ENCODE measurements around the gene AGFG1. TPM values are rescaled to one million over a fixed set of nuclear protein-coding genes. Genes with fewer than 3 reads are reported as not detected.

Gene AGFG1
- total RNA-seq, 1 experiment from 2014 or later, result 72.5 TPM

DNA sequence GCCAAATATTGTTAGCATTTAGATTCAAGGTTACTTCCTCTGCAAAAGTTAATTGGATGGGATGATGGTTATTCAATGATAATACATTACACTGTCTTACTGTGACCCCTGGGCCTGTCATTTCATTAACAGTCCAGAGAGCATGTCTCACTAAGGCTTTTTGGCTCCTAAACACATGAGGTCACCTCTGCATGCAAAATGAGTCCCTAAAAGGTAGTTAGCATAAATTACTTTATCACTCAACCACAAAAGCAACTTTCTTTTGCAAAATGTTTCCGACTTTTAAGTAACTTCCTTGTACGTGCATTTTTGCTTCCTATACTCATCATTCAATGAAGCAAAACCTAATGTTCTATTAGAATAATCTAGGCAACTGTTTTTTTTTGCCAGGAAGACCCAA is 16.8 kb upstream of the AGFG1 start:
- Histone ChIP-seq H3K4me2 (ENCODE audit: low read length) (no peak overlapping the region), H3K9me3 (ENCODE audit: control insufficient read depth in 1 of 2, insufficient read depth in 1 of 2, low read depth in 1 of 2, low read length in 2 of 2) (no peaks in the 10 kb centered on the region), H3K9me2 (ENCODE audit: insufficient read depth) (no peaks in the 10 kb centered on the region), H4K20me1 (ENCODE audit: insufficient read depth) (no peaks in the 10 kb centered on the region), H3K36me3 (ENCODE audit: control insufficient read depth in 1 of 2, insufficient read depth in 2 of 2, low read length in 2 of 2) (no peaks in the 10 kb centered on the region), H3K4me3 (replicated peaks in 1 of 2; ENCODE audit: low read depth in 1 of 2, low read length in 2 of 2) (no peak overlapping the region), H3K27ac (ENCODE audit: low read depth, low read length) (no peak overlapping the region), H2AFZ (ENCODE audit: low read depth, low read length, poor library complexity, severe bottlenecking) (no peak overlapping the region), H3K79me2 (ENCODE audit: insufficient read depth, low read length) (no peaks in the 10 kb centered on the region), H3K27me3 (ENCODE audit: insufficient read depth, low read length) (no peaks in the 10 kb centered on the region), H3K4me1 (ENCODE audit: control insufficient read depth in 1 of 2, insufficient read depth in 2 of 2, low read length in 2 of 2) (no peaks in the 10 kb centered on the region; a peak in 1 of 4 replicates), H3K9ac (ENCODE audit: low read length) (no peak overlapping the region)
- no peak for TF ChIP-seq POLR2A (IDR thresholded peaks at IDR 0.05; ENCODE audit: borderline replicate concordance, extremely low read depth, insufficient read depth, insufficient read length)
- no peak for TF ChIP-seq EZH2phosphoT487 (IDR thresholded peaks at IDR 0.05; ENCODE audit: borderline replicate concordance)
- TF ChIP-seq, protein P1, sequence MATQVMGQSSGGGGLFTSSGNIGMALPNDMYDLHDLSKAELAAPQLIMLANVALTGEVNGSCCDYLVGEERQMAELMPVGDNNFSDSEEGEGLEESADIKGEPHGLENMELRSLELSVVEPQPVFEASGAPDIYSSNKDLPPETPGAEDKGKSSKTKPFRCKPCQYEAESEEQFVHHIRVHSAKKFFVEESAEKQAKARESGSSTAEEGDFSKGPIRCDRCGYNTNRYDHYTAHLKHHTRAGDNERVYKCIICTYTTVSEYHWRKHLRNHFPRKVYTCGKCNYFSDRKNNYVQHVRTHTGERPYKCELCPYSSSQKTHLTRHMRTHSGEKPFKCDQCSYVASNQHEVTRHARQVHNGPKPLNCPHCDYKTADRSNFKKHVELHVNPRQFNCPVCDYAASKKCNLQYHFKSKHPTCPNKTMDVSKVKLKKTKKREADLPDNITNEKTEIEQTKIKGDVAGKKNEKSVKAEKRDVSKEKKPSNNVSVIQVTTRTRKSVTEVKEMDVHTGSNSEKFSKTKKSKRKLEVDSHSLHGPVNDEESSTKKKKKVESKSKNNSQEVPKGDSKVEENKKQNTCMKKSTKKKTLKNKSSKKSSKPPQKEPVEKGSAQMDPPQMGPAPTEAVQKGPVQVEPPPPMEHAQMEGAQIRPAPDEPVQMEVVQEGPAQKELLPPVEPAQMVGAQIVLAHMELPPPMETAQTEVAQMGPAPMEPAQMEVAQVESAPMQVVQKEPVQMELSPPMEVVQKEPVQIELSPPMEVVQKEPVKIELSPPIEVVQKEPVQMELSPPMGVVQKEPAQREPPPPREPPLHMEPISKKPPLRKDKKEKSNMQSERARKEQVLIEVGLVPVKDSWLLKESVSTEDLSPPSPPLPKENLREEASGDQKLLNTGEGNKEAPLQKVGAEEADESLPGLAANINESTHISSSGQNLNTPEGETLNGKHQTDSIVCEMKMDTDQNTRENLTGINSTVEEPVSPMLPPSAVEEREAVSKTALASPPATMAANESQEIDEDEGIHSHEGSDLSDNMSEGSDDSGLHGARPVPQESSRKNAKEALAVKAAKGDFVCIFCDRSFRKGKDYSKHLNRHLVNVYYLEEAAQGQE (IDR thresholded peaks at IDR 0.05; ENCODE audit: low read depth), result no peak
- no peak for TF ChIP-seq JUND (IDR thresholded peaks at IDR 0.05)
- TF ChIP-seq, protein P2, sequence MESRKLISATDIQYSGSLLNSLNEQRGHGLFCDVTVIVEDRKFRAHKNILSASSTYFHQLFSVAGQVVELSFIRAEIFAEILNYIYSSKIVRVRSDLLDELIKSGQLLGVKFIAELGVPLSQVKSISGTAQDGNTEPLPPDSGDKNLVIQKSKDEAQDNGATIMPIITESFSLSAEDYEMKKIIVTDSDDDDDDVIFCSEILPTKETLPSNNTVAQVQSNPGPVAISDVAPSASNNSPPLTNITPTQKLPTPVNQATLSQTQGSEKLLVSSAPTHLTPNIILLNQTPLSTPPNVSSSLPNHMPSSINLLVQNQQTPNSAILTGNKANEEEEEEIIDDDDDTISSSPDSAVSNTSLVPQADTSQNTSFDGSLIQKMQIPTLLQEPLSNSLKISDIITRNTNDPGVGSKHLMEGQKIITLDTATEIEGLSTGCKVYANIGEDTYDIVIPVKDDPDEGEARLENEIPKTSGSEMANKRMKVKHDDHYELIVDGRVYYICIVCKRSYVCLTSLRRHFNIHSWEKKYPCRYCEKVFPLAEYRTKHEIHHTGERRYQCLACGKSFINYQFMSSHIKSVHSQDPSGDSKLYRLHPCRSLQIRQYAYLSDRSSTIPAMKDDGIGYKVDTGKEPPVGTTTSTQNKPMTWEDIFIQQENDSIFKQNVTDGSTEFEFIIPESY (IDR thresholded peaks at IDR 0.05; ENCODE audit: extremely low read depth, insufficient replicate concordance, low read length), result no peak
- no peak for TF ChIP-seq SP1 (IDR thresholded peaks at IDR 0.05; ENCODE audit: low read depth)
- TF ChIP-seq, protein P3, sequence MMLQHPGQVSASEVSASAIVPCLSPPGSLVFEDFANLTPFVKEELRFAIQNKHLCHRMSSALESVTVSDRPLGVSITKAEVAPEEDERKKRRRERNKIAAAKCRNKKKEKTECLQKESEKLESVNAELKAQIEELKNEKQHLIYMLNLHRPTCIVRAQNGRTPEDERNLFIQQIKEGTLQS (IDR thresholded peaks at IDR 0.05), result no peak
- ATAC-seq (no peak), DNase-seq (ENCODE audit: low read depth, low spot score) (no peak)
- ChIA-PET RAD21 (ENCODE audit: low non-redundant PET in 1 of 2, low total read pairs in 2 of 2, uncharacterized antibody in 2 of 2, unreplicated experiment in 2 of 2) (no interaction called here), CTCF (no interaction called here), POLR2A (no interaction called here)
- intact Hi-C loops (cut with micrococcal nuclease), result no loop called here
- BruUV-seq (replicated peaks), result no TSS peak

Data from HCT116 (cell line).